SKM-1 (cell line): Measurements from ENCODE around the gene DUSP1.
"Not testable (repeated sequence)": the region's sequence is repeated elsewhere in the genome, so short reads cannot be mapped to it uniquely, and the experiment has no call there.

Source experiments
- DNase-seq: peaks from one replicate; lab custom pipeline; 2025; ENCODE audit not compliant: unreplicated experiment; lab: John Stamatoyannopoulos, UW

DUSP1 gene

DNA sequence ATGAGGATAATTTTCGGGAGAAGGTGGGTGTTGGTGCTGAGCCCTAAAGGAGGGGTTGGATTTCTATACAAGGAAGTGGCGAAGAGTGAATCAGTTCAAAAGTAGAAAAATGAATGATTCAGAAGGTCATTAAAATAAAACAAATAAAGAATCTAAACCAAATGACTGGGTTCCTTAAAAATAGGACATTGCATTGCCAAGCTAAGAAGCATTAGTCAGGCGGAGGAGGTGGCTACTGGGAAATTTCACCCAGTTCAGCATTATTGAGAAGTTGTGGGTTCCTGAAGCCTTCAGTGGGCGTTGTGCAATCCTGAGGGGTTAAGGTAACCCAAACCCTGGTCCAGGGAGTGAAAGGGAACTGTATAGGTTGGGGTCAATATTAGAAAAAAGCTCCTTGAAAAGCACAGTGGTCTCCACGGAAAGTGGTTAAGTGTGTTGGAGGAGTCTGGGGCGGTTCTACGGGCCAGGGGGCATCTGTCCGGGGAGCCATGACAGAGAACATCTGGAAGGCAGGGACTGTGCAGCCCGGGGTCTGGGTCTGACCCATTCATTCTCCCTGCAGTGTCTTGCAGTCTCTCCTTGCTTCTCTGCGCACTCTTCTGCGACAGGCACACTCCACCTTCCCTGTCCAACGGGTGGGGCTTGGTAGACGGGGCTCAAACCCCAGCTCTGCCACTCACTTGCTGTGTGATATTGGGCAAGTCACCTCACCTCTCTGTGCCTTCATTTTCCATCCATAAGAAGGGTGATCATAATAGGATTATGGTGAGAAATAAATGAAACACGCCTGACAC is 27.6 kb upstream of the DUSP1 start:
- DNase-seq, result peak; percentile 93

DNA sequence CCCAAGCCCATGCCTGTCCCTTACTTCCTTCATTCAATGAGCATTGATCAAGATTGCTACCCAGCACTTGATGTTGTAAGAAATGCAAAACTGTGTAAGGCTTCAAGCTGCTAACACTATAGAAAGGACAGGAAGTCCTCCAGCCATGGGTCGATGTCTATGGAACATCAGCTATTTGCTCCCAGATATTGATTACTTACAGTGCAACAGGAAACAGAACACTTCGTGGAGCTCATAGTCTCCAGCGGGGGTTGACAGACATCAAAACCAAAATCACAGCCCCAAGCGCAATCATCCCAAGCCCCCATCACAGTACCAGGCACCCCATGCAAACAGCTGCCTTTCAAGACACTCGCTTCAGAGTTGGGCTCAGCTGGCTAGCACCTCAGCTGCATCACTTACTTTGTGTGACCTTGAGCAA is 26.8 kb upstream of the DUSP1 start:
- no peak for DNase-seq

DNA sequence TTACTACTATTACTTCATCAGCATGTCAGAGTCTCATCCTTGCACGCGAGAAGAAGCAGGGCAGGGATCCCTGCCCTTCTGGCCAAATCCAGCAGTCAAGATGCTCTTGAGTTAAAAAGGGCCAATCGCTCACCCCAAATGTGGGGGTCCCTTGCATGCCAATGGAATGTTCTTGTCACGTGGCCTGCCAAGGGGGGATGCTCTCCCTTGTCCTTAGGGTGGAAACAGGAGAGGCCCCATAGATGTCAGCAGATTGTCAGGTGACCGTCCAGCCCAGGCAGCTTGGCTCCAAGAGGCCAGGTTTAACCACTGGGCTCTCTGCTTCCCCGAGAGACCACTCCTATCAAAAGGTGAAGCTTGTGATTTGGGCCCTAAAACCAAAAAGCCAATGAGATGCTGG is 25.3 kb upstream of the DUSP1 start:
- DNase-seq, result no peak

DNA sequence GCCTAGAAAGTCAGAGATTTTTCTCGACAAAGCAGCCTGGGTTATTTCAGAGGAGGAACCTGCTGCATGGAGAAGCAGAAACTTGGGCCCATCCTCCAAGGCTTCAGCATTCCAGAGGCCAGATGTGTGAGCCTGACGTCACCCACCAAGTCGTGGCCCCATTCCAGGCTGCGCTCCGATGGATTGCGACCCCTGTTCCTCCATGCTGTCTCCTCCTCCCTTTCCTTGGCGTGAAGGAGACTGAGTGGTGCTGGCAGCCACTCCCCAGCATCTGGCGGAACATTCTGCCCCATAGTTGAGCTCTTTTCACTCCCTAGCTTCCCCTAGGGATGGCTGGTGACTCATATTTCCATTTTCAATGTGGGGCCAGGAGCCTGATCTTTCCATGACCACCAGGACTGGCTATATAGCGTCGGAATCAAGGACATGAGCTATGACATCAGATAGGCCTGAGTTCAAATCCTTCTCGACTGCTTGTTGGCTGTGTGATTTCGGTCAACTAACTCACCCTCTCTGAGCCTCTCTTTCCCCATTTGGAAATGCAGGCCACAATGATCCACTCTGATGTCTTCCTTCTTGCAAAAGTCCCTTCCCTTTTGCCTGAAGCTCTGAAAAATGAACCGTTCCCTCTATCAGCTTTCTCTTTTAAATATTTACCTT is 24.5 kb upstream of the DUSP1 start:
- no peak for DNase-seq

DNA sequence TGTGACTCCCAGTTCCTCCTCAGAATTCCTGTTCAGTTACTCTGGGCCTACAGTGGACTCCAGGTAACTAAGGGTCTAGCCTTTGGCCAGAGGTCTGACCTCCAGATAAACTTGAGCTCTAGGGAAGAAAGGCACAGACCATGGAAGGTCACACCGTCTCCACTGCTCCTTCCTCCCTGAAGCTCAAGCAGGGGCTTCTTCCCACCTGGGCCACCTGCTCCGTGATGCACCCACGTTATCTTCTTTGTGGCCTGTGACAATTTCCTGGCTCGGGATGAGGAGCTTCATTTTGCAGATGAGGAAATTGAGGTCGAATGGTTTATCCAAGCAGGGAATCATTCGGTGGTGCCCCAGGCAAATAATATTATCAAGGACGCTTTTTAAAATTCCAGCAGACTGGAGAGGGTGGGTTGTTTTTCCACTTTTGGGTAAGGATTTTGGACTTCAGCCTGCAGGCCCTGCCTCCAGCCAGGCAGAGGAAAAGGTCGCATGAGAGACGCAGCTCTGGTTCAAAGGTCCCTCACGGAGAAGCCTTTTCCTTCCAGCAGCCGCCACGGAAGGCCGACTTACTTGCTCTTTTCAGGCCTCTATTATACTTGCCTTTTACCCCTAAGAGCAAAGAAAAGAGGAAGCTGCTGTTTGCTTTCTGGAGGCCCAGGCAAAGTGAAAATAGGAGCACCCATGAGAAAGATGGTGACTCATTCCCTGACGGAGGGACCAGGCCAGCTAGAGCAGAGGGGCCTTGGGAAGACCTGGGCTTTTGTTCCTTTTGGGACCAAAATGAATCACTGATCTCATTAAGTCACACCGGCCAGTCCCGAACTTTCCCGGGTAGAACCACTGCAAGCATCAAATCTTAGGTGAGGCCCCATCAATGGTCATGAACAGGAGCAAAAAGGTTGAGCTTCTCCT is 22.8 kb upstream of the DUSP1 start:
- peak; percentile 91 for DNase-seq

DNA sequence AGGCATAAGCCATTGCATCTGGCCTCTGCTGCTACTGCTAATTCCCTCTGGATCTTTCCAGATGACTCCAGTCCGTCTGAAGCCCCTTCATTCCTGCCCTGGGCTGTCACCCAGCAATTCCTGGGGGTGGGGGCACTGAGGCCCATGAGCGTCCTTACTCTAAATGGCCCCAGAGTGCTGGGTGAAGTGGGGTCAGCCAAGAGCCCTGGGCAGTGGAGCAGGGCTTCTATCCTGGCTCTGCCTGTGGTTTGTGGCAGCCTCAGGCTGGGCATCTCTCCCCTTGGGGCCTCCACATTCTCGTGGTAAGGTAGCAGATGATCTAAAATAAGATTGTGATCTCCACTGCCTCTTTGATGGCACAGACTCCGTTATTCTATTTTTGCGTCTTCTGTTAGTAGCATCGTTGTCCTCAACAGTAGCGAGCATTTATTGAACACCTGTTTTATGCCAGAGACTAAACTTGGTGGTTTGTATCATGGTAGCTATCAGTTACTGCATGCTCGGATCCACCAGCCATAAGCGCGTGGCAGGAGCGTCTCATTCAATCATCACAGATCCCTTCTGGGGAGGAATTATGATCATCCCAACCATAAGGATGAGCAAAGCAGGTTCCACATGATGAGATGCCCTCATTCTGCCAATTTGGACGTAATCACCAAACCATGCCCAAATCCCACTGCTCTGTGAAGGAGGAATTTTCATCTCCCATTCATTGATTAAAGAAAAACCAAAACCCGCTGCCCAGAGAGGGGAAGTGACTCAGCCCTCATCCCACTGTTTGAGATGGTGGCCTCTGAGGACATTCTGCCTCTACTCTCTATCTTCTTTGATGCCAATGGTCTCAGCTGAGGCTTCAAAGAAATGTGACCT is 21.9 kb upstream of the DUSP1 start:
- DNase-seq, result no peak

DNA sequence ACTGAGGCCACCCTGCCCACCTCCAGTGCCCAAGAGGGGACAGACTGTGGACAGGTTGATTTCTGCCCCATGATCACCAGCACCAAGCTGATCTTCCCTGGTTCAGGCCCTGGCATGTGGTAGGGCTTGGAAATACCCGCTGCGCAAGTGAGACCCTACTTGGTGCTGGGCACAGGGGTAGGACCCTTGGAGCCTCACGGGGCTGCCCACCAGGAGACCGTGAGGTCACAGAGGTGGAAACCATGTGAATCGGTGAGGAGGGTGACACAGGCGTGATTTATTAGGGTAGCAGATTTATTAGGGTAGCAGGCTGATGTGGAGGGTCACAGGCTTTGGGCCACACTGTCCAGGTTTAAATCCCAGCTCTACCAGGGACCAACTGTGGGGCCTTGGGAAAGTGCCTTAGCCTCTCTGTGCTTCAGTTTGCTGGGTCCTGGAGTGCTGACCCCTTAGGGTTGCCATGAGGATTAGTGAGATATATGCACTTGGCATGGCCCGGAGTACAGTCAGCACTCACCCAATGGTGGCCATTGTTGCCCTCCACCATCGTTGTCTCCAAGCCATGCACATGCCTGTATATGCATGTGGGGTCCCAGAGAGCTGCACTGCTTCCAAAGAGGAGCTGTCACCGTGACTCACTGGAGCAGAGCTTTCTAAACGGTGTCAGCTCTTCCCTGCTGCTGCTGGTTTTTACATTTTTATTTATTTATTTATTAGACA is 20.9 kb upstream of the DUSP1 start:
- no peak for DNase-seq

DNA sequence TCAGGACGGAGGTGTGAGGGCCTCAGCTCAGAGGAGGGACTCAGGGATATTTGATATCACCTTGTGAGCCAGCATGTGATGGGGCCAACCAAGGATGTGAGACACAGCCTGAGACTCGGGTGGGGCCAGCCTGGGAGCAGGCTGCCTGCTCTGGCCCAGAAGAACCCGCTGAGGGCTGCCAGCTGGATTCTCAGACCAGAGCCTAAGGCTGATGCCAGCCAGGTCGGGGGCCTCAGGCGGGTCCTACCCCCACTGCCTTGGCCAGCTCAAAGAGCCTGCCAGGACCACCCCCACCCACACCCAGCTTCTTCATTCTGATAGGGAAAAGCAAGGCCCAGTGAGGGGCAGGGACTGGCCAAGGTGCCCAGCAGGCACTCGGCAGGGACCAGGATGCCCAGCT is 20.3 kb upstream of the DUSP1 start:
- no peak for DNase-seq

DNA sequence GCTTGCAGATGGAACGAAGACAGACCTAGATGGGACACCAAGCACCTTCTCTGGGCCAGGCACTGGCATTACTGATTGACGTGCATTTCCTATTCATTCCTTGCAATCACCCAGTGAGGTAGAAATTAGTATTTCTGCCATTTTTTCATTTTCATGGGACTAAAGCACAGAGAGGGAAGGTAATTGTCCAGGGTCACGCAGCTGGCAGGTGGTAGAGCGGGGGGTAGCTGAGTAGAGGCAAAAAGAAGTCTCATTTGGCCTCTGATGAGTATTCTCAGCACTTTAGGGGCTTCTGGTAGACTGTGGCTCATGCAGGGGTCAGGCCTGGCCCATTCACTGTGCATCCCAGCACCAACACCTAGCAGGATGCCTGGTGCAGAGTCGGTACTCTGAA is 19.5 kb upstream of the DUSP1 start:
- no peak for DNase-seq

DNA sequence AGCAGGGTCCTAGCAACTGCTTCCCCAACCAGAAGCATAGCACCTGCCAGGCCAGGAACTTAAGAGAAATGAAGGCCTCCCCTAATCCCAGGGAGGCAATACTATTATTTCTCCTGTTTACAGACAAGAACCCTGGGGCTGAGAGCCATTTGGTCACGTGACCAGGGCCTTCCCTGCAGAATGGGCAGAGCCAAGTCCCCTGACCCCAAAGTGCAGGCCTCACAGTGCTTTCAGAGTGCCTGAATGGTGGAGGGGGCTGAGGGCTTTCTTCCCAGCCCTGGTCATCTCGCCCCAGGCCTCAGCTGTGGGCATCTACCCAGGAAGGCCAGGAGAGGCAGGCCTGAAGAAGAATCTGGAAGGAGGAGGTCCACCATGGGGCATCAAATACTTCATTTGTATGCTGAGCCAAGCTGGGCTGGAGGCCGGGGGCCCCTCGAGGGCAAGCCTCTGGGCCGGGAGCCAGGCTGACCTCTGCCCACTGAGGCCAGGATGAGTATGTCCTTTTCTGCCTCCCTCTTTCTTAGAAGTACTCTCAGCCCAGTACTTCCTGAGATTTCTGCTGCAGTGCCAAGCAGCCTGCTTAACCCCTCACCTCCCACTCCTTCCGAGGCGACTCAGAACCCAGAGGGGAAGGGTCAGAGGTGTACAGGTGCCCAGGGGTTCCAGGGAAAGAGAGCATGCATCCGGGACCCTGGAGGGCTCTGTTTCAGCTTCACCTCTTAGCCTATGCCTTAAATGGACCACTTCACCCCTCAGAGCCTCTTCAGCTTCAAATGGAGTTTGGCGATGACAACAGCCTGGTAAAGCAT is 18.9 kb upstream of the DUSP1 start:
- no peak for DNase-seq

DNA sequence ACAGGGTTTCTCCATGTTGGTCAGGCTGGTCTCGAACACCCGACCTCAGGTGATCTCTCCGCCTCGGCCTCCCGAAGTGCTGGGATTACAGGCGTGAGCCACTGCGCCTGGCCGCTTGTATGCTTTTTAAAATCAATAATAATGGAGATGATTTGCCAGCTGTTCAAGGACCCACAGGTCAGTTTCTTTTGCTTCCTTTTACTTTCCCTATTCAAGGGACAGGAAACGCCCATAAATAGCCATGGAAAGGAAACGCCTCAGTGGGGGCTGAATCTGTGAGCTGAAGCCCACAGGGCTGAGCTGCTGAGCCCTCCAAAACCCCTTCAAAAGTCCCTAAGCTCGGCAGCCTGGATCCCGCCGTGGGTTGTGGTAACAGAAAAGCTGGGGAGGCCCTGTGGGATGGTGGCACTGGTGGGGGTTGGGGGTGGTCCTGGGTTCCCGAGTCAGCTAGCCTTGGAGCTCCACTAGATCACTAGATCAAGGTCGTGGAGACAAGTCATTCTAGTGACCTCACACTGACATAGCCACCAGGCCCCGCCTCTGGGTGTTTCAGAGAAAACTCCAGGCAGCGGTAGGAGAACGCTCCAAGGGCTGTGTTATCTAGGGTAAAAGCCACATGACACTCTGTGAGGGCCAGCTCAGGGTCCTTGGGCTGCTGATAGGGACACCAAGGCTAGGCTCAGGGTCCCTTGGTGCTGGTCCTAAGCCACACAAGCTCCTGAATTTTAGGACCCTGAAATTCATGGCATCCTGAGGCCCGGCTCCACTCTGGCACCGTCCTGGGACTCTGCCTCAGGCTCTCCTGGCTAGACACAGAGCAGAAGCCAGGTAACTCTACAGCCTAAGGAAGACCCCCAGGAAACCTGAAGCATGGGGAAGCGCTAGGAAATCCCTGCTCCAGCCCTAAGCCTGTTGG is 18.0 kb upstream of the DUSP1 start:
- no peak for DNase-seq

DNA sequence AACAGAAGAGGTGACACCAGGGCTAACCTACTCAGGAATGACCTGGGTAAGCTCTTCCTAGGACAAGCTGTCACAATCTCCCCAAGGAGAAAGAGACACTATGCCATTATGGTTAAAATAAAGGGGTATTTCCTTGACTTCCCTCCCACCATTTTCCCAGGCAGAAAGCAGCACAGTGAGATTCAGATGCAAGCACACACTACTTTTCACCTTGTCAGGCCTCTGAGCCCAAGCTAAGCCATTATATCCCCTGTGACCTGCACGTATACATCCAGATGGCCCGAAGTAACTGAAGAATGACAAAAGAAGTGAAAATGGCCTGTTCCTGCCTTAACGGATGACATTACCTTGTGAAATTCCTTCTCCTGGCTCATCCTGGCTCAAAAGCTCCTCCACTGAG is 16.5 kb upstream of the DUSP1 start:
- DNase-seq, result not testable (repeated sequence)

DNA sequence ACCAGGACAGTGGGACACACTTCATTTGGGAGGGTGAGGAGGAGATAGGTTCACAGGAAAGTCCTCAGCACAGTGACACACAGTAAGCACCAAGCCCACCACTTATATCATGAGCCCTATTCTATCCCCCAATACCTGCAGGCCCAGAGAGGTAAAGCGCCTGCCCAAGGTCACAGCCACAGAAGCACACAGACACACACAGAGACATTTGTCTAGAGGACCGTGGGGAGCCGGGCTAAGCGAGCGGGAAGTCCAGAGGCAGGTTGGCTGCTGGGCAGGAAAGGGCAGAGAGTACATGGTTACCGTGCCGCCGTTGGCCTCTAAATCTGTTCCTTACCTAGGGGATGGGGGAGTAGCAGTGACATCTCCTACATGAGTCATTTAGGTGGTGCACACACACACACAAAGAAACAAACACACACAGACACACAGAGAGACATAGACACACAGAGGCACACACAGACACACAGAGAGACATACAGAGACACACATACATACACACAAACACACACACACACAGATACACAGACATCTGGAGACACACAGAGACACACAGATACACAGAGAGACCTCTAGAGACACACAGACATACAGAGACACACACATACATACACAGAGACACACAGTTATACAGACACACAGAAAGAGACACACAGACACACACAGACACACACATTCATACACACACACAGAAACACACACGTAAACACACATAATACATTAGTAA is 15.9 kb upstream of the DUSP1 start:
- DNase-seq, result no peak

DNA sequence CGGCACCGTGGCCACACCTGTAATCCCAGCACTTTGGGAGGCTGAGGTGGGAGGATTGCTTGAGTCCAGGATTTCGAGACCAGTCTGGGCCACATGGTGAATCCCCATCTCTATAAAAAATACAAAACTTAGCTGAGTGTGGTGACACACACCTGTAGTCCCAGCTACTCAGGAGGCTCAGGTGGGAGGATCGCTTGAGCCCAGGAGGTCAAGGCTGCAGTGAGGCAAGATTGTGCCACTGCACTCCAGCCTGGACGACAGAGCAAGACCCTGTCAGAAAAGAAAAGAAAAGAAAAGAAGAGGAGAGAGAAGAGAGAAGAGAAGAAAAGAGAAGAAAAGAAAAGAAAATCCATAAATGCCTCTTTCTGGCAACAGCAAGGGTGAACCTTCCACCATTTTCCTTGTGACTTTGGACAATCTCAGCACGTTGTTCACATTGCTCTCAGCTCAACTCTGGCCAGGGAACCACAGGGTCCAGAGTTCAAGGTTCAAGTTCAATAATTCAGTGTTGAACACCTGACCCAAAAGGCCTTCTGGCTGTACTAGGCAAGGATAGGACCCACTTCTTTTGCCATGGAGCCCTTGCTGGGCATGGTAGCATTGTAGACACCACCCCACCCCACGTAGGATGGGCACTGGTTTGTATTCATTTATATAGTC is 14.6 kb upstream of the DUSP1 start:
- DNase-seq, result no peak

DNA sequence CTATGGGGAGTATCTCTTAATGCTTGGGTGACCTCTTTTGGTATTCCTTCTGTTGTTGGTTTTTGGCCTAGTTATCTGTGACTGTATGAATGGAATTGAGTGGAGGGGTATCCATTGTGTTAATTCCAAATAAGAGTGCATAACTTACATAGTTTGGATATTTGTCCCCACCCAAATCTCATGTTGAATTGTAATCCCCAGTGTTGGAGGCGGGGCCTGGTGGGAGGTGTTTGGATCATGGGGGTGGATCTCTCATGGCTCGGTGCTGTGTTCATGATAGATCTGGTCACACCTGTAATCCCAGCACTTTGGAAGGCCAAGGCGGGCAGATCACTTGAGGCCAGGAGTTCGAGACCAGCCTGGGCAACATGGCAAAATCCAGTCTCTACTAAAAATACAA is 13.2 kb upstream of the DUSP1 start:
- DNase-seq, result not testable (repeated sequence)

DNA sequence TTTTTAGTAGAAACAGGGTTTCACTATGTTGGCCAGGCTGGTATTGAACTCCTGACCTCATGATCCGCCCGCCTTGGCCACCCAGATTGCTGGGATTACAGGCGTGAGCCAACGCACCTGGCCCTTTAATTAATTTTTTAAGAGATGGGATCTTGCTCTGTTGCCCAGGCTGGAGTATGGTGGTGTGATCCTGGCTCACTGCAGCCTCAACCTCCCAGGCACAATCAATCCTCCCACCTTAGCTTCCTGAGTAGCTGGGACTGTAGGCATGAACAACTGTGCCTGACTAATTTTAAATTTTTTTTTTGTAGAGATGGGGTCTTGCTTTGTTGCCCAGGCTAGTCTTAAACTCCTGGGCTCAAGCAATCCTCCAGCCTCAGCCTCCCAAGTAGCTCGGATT is 12.3 kb upstream of the DUSP1 start:
- DNase-seq, result not testable (repeated sequence)
